Thoracic aorta (tissue), 2 donors: ENCODE measurements around the gene NUDT1. TPM values are rescaled to one million over a fixed set of nuclear protein-coding genes. Genes with fewer than 3 reads are reported as not detected.
A peak's percentile ranks its signal among the peaks of the same experiment; 100 is the strongest.

Experiments used
- ATAC-seq: fragments of 150-250 bp; one replicate; pipeline ENCODE4 v1.8.0; 2017; ENCODE audit warnings: low read depth; ENCODE audit not compliant: insufficient number of reproducible peaks, low FRiP score
- DNase-seq: peaks from one replicate; pipeline ENCODE4 v3.0.0-alpha.2; 2020; ENCODE audit warnings: low spot score
- H3K27ac ChIP-seq, 2 donors: fragments of 200-600 bp; sonication (generic); 1 replicate in 1 of 2; 2 replicates in 1 of 2; pipeline ENCODE4 v1.5.1; 2016; ENCODE audit warnings: mild to moderate bottlenecking in 2 of 2, moderate library complexity in 2 of 2
- H3K27me3 ChIP-seq: fragments of 200-600 bp; sonication (generic); replicated peaks from 2 replicates; pipeline ENCODE4 v1.6.0; 2016; ENCODE audit warnings: mild to moderate bottlenecking; ENCODE audit not compliant: insufficient read depth
- H3K36me3 ChIP-seq: fragments of 200-600 bp; sonication (generic); one replicate; pipeline ENCODE4 v1.5.1; 2016
- H3K4me1 ChIP-seq, 2 donors: fragments of 200-600 bp; sonication (generic); 1 replicate in 1 of 2; 2 replicates in 1 of 2; pipeline versions ENCODE4 v1.5.1 to v1.6.0; 2016; ENCODE audit warnings: low read depth in 2 of 2, mild to moderate bottlenecking in 1 of 2; ENCODE audit not compliant: control insufficient read depth in 1 of 2
- H3K4me3 ChIP-seq: fragments of 200-600 bp; sonication (generic); 2 replicates; pipeline ENCODE4 v1.5.1; 2016; ENCODE audit warnings: mild to moderate bottlenecking
- H3K9me3 ChIP-seq: fragments of 200-600 bp; sonication (generic); 2 replicates; pipeline ENCODE4 v1.5.1; 2016
- CTCF ChIP-seq: fragments of 200-600 bp; sonication (generic); IDR thresholded peaks from one replicate; pipeline ENCODE4 v1.5.1; 2019; ENCODE audit warnings: antibody characterized with exemption
- total RNA-seq, 2 donors: library from RNA; depleted of rRNA; stranded (reverse); fragments of >200 nt; gene quantifications; one replicate each; pipeline versions ENCODE4 v1.1.0 to v1.2.3, GENCODE V29; 2016

Gene NUDT1
- total RNA-seq, 2 donors from 2014 or later: 9.7 to 15.2 TPM

GRCh38 chr7:2249744-2250323 is 7.8 kb downstream of the NUDT1 start:
- no peak overlapping the region for H3K4me3 ChIP-seq
- ATAC-seq (no peak), DNase-seq (no peak)
- no peaks in the 10 kb centered on the region for H3K27me3 ChIP-seq
- no peaks in the 10 kb centered on the region for H3K9me3 ChIP-seq
- H3K36me3 ChIP-seq: no peaks in the 10 kb centered on the region
- peak overlapping the region in 1 of 2 donors; percentile 73 for H3K27ac ChIP-seq
- TF ChIP-seq CTCF: no peak
- H3K4me1 ChIP-seq: peaks cover 12 to 14% of the 10 kb centered on the region in 2 donors

DNA sequence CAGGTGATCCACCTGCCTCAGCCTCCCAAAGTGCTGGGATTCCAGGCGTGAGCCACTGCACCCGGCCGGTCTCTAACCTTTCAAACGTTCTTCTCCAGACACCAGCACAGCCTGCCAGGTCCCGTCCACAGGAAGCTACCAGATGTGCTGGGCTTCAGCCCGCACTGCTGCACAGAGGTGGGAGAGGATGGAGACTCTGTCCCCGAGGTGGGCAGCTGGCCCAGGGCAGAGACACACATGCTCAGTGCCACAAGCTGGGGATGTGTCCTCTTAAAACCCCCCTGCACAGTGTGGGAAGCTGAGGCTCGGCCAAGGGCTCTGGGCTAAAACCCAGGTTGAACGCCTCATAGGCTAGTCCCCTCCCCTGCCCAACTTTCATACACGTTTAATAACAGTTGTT is 9.4 kb downstream of the NUDT1 start:
- DNase-seq (no peak), ATAC-seq (no peak)
- no peak for TF ChIP-seq CTCF
- no peak overlapping the region for H3K4me3 ChIP-seq
- H3K36me3 ChIP-seq: no peaks in the 10 kb centered on the region
- no peaks in the 10 kb centered on the region for H3K27me3 ChIP-seq
- no peak overlapping the region for H3K27ac ChIP-seq
- H3K9me3 ChIP-seq: no peaks in the 10 kb centered on the region
- H3K4me1 ChIP-seq: peaks cover 12 to 14% of the 10 kb centered on the region in 2 donors

DNA sequence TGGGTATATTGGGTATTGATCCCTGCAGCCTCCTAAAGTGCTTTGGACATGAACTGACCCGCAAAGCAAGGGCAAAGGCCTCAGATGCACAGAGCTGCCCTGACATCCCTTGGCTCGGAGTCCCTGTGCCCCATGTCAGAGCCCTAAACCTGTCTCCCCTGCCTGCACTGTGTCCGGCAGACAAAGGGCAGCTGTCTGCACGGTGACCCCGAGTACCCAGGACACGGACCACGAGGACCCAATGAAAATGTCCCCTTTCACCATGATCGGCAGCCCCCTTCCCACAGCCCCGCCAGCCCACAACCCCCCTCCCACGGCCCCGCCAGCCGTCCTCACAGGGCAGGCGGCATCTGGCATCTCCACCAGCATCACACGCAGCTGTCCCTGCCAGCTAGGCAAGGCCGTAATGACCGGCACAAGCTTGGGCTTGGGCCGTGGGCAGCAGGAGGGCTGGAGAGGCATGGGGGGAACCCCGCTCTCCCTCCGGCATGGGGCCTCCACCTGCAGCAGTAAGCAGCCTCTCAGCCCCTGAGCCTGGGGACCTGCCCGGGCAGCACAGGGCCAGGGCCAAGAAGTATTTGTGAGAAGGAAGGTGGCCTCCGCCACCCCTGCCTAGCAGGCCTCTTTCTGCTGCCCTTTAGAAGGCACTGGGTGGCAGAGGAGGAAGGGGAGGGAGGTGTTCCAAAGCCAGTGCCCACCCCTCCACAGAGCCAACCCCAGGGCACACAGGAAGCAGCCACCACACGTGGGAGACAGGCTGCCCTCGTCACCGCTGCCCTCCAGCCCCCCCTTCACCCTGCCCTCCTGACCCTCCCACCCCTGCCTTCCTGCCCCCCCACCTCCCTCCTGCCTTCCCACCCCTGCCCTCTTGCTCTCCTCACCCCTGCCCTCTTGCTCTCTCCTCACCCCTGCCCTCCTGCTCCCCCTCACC is 10.1 kb downstream of the NUDT1 start:
- no peak for TF ChIP-seq CTCF
- Histone ChIP-seq H3K9me3 (no peaks in the 10 kb centered on the region), H3K27me3 (no peaks in the 10 kb centered on the region), H3K4me3 (no peak overlapping the region), H3K36me3 (no peaks in the 10 kb centered on the region), H3K4me1 (peaks cover 12 to 14% of the 10 kb centered on the region in 2 donors), H3K27ac (no peak overlapping the region)
- ATAC-seq (no peak), DNase-seq (no peak)

GRCh38 chr7:2253021-2253420 is 11.0 kb downstream of the NUDT1 start:
- DNase-seq (no peak), ATAC-seq (no peak)
- H3K4me1 ChIP-seq: peaks cover 12 to 14% of the 10 kb centered on the region in 2 donors
- no peak overlapping the region for H3K27ac ChIP-seq
- no peak overlapping the region for H3K4me3 ChIP-seq
- no peaks in the 10 kb centered on the region for H3K27me3 ChIP-seq
- no peaks in the 10 kb centered on the region for H3K9me3 ChIP-seq
- TF ChIP-seq CTCF: no peak
- H3K36me3 ChIP-seq: no peaks in the 10 kb centered on the region

DNA sequence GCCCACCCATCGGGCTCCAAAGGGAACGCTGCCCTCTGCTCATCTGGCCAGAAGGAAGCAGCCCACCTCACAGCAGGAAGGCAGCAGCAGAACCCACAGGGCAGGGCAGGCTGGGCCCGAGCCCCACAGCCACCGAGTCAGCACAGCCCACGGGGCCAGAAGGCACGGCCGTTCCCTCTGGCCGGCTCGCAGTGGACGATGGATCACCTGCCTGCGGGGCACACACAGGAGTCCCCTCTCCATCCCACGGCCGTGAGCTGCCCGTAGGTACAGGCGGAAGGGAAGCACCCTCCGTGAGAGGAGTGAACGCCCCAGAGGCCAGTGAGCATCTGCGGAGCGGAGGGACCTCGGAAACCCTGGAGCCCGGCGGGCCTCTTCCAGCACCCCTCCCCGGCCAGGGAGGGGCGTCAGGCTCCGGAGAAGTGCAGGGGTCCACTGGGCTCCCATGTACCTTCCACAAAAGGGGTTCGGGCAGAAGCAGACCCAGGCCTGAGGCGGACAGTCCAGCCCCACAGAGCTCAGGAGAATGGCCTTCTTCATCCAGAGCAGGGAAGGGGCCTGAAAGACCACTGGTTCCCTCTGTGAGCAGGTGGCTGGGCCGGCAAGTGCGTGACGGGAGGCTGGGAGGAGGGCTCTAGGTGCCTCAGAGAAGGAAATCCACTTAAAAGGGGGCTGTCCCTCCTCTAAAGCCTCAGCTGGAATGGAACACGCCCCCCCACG is 11.7 kb downstream of the NUDT1 start:
- H3K9me3 ChIP-seq: no peaks in the 10 kb centered on the region
- TF ChIP-seq CTCF: no peak
- no peaks in the 10 kb centered on the region for H3K36me3 ChIP-seq
- H3K4me1 ChIP-seq: peaks cover 10% of the 10 kb centered on the region in 2 donors
- no peak for ATAC-seq
- no peak for DNase-seq
- H3K27me3 ChIP-seq: no peaks in the 10 kb centered on the region
- no peak overlapping the region for H3K4me3 ChIP-seq
- no peak overlapping the region for H3K27ac ChIP-seq
